Erythroblast (primary cell): ENCODE measurements around the gene CRYL1.

Source experiments
- GATA1 ChIP-seq: IDR thresholded peaks from 2 replicates; pipeline ENCODE4 v1.6.1; 2011; ENCODE audit warnings: low read depth, mild to moderate bottlenecking, control low read depth, low read length, moderate library complexity
- POLR2A ChIP-seq: IDR thresholded peaks from 2 replicates; pipeline ENCODE4 v1.6.1; 2011; ENCODE audit warnings: mild to moderate bottlenecking, low read length

GRCh38 chr13:20426766-20427448, 98.8 kb downstream of the CRYL1 start:
- no peak for TF ChIP-seq GATA1
- no peak for TF ChIP-seq POLR2A
